Neural progenitor cell (in vitro differentiated cells): ENCODE measurements around the gene TLCD2.

ENCODE experiments used
- EZH2 ChIP-seq: fragments of 200-600 bp; sonication (generic); IDR thresholded peaks from 2 replicates; pipeline ENCODE4 v1.6.1; 2017; ENCODE audit warnings: antibody characterized with exemption, mild to moderate bottlenecking, moderate library complexity
- EZH2phosphoT487 ChIP-seq: fragments of 200-600 bp; sonication (generic); IDR thresholded peaks from 2 replicates; pipeline ENCODE4 v1.6.1; 2017; ENCODE audit warnings: antibody characterized with exemption
- TF ChIP-seq, protein P1 (sequence below): fragments of 200-600 bp; sonication (generic); IDR thresholded peaks from 2 replicates; pipeline ENCODE4 v1.5.1; 2017; ENCODE audit warnings: antibody characterized with exemption, mild to moderate bottlenecking

DNA sequence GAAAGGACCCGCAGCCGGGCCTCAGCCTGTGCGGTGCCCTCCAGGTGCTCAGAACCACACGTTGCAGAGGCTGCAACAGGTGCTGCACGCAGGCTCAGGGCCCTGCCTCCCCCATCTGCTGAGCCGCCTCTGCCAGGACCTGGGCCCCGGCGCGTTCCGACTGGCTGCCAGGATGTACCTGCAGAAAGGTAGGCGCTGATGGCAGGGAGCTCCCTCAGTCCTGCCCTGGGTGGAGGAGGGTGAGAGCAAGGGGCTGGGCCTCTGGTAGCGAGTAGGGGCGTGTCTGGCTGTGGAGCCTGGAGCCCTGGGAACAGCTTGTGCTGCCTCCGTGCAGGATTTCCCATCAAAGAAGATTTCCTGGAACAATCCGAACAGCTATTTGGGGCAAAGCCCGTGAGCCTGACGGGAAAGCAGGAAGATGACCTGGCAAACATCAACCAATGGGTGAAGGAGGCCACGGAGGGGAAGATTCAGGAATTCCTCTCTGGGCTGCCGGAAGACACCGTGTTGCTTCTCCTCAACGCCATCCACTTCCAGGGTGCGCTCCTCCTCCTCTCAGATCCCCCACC lies 36.9 kb upstream of the TLCD2 start:
- TF ChIP-seq, protein P1, sequence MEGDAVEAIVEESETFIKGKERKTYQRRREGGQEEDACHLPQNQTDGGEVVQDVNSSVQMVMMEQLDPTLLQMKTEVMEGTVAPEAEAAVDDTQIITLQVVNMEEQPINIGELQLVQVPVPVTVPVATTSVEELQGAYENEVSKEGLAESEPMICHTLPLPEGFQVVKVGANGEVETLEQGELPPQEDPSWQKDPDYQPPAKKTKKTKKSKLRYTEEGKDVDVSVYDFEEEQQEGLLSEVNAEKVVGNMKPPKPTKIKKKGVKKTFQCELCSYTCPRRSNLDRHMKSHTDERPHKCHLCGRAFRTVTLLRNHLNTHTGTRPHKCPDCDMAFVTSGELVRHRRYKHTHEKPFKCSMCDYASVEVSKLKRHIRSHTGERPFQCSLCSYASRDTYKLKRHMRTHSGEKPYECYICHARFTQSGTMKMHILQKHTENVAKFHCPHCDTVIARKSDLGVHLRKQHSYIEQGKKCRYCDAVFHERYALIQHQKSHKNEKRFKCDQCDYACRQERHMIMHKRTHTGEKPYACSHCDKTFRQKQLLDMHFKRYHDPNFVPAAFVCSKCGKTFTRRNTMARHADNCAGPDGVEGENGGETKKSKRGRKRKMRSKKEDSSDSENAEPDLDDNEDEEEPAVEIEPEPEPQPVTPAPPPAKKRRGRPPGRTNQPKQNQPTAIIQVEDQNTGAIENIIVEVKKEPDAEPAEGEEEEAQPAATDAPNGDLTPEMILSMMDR: no peak
- TF ChIP-seq EZH2 (no peak), EZH2phosphoT487 (no peak)
